NCI-H1105 treated with DMSO at 0.1 percent for 48 hours (cell line): ENCODE data around the gene GLOD4.
"Not testable (repeated sequence)": the region's sequence is repeated elsewhere in the genome, so short reads cannot be mapped to it uniquely, and the experiment has no call there.

Source experiments
- DNase-seq: peaks from one replicate; lab custom pipeline; 2025; lab: John Stamatoyannopoulos, UW

The GLOD4 gene

DNA sequence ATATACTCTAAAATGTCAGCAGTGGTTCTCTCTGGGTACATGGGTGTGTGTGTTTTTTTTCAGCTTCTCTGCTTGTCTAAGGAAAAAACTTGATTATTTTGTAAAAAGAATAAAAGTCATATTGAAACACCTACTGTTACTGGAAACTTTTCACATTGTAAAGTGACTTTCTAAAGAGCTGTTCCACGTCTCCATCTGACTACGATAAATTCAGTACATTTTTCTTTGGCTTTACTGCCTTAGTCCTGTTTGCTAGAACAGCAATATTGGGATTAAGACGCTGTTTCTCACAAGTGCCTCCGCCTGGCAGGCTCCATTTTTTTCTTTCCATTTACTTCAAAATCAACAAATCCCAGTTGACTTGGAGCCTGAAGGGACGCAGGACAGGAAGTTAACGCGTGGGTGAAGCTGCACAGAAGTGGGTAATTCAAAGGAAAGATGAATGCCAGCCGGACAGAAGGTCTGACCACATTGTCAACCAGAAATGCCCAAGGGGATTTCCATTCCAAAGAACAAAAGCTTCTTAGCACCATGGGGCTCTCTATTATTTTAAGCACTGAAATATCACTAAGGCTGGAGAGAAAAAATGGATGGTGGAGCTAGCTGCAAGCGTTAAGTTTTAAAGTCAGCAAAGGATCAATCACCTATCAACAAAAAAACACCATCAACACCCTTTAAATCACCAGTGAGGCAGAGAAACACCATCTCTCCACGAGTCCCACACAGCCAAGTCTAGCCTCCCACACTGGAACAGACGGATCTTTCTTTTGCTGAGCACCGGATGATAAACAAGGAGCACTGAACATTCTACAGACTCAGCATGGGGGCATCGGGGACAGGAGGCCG is 8.4 kb downstream of the GLOD4 start:
- DNase-seq = no peak

- no peak for DNase-seq
These were observed 9.1 kb downstream of the GLOD4 start for GRCh38 chr17:773016-773415.

DNA sequence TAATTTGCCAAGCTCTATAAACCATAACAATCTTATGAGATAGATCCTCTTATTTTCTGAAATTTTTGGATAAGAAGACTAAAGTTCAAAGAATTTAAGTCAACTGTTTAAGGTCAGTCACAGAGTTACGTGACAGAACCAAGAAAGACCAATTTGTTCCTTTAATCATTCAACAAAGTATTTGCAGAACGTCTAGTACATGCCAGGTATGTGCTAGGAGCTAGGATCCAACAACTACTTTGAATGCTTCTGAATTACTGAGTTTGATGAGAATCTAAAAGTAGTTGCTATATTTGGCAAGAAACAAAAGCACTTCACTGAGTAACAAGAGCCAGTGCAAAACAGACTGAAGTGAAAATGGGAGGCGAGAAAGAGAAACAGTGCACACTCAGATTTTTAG is 15.0 kb downstream of the GLOD4 start:
- no peak for DNase-seq

DNA sequence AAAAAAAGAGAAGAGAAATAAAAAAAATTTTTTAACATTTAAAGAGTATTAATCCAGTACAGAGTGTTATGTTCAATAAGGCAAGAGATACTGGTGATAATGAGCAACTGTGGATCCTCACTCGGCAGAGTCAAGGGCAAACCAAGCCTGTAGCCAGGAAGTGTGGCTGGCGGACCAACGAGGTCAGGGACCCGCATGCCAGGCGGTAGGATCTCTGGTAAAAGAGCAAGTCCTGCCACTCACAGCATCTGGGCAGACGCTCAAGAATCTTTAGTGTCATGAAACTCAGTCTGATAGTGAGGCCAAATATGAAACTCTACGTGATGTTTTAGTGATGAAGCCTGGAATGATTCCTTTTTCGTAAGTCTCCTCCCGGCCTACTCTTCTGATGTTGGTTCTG is 21.7 kb downstream of the GLOD4 start:
- DNase-seq = no peak

DNA sequence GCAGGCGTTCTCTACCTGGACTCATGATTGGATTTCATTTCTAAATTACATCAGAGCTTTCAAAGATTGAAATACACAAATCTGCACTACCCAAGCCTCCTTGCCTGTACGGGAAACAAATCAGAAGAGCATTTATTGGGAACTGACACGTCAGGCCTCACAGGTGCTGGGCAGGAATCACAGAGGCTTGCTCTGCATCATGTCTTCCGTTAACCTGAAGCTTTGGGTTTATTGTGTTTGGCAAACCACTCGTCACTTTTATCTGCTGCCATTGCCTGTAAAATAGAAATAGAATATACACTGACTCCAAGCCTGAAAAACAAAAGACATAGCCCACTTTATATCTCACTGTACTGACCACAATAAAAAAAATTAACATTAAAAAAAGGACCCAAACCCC is 22.1 kb downstream of the GLOD4 start:
- DNase-seq = no peak

- not testable (repeated sequence) for DNase-seq
These were observed 26.0 kb downstream of the GLOD4 start for GRCh38 chr17:756010-756567.

- not testable (repeated sequence) for DNase-seq
These were observed 26.6 kb downstream of the GLOD4 start for GRCh38 chr17:755319-755961.

- no peak for DNase-seq
These were observed 28.7 kb downstream of the GLOD4 start for GRCh38 chr17:753418-753817.

DNA sequence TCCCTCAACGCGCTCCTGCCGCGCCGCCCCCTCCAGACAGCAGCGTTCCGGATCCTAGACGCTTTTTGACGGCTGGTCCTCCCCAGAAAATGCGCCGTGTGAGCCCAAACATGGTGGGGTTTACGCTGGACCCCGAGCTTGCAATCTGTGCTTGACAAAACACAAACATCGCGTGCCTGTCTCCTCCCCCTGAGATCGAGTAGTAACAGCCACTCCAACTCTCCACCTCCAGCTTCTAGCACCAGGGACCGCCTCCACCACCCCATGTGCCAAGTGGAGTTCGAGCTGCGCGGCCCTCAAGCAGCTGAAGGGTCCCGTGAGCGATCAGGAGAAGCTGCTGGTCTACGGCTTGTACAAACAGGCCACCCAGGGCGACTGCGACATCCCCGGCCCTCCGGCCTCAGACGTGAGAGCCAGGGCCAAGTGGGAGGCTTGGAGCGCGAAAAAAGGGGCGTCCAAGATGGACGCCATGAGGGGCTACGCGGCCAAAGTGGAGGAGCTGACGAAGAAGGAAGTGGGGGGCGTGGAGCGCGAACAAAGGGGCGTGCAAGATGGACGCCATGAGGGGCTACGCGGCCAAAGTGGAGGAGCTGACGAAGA is 29.4 kb downstream of the GLOD4 start:
- peak; percentile 16 for DNase-seq

DNA sequence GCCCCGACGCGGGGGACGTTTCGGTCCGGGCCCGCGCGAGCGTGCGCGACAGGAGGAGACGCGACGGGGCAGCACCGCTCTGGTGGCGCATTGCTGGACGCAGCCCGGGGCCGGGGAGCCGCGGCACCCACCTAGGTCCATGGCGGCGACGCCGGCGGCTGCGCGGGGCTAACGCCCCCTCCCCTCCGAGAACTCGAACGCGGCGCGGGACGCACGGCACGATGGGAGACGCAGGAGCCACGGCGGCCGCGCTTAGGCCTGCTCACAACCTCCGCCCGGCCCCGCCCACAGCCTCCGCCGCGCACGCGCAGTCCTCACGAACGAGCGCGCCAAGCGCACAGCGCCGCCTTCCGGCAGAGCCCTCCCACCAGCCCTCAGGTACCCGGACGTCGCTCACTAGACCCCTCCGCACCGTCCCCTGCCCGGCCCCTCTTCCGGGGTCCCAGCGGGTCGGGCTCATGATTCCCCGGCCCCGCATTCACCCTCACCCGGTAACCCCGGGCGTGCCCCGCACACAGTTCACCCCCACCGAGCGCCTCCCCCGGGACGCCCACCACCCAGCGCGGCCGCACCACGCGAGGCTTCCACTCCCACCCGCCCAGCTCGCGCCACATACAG is 30.0 kb downstream of the GLOD4 start, which contains the start of gene GEMIN4:
GEMIN4 (minus strand) TSS at position 263 of the 618 bp plus-strand sequence; CDS start at position 141, 122 bp downstream.
- peak; percentile 69 for DNase-seq

DNA sequence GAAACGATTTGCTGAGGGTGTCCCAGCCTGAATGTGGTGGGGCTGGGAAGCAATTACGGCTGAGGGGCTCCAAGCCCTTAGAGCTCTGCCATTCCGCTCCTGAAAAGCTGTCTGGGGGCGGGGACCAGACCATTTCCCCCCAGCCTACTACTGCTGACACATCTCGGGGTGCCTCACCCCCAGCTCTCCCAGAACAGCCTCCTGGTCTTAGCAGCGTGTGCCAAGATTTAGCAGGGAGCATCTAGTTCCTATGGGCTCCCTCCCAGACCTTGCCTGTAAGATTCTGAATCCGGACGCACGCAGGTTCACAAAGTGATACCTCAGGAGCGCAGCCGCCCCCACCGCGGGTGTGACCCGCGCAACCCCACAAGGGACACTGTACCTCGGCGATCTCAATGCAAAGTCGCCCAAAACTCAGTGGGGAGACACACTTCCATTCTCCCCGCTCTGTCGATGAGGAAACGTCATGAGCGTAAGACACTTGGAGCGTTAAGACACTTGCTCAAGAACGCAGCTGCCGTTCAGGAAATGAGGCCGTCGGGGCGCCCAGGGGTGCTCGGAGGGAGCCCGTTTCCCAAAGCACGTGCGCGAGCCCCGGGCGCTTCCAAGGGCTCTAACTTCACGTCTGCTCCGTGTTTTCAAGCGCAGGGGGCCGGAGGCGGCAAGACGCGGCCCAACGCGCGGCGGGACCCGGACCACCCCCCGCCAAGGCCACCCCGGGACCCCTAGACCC is 30.6 kb downstream of the GLOD4 start:
- no peak for DNase-seq

DNA sequence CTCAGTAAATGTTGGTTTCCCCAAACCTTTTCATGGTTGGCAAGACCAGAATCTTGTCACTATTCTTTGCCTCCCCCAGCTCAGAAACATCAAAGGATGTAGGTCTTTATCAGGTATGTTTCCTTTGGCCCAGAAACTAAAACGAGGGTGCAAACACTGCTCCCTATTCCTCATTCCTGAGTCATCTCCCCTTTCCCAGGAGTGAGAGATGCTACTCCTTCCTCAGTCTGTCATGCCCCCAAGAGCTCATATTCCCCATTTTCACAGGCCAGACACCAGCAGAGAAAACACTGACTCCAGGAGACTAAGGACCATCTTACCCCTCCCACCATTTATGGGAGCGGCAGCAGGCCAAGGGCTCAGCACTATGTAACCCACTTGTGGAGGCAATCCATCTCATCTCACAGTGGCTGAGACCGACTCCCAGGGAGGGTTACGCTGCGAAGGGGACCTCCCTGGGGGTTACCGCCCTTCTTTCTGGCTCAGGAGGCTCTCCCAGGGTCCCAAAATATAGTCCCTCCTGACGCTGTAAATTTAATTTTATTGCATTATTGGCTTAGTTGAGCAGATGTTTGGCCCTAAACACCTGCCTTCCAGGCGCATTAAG is 31.5 kb downstream of the GLOD4 start:
- DNase-seq = no peak

GRCh38 chr17:749359-749758 is 32.7 kb downstream of the GLOD4 start:
- not testable (repeated sequence) for DNase-seq

GRCh38 chr17:748604-749003 is 33.5 kb downstream of the GLOD4 start:
- not testable (repeated sequence) for DNase-seq

GRCh38 chr17:746783-747629 is 35.1 kb downstream of the GLOD4 start:
- no peak for DNase-seq

DNA sequence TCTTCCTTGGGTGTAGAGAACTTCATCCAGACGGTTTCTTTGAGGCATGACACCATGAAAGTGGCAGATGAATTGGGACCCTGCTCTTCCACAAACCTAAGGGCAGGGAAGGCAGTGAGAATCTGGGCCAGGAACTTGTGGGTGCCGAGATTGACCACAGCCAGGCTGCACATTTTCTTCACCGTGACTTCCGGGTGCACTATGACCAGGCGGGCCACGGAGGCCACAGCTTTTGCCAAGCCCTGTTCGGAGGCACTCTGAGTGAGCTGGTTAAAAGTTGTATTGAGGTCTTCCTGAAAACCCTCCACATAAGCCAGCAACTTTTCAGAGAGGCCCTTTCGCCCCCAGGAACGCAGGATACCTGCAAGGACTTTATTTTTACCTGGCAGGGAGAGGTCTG is 35.9 kb downstream of the GLOD4 start:
- no peak for DNase-seq

DNA sequence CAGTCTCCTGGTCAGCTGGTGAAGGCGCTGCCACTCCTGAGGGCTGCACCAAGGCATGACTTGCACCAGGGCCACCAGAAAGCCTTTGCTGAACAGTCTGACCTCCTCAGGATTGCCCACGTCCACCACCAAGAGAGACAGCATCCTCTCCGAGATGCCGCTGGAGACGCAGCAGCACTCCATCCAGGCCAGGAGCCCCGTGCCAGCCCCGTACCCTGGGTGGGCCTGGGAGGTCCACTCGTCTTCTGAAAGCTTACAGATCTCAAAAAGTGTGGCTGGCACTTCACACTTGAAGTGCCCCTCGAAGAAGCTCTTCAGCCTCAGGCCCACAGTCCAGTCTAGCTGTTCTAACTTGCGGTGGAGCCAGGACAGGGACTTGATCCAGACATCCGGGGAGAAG is 36.7 kb downstream of the GLOD4 start:
- no peak for DNase-seq

DNA sequence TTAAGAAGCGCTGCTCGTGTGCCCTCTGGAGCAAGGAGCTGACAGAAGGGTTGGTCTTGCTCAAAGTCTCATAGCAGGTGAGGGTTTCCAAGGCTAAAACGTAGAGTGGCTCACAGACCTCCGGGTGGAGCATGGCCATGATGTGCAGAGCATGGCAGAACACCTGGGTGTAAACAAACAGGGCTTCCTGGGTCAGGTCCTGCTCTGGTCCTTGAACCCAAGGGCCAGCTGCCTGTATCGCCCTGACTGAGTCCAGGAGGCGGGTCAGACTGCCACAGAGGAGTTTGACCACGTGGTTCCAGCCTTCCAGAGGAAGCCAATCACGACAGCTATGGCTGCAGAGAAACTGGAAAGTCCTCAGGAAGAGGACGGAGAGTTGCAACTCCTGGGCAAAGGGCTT is 37.1 kb downstream of the GLOD4 start:
- no peak for DNase-seq

GRCh38 chr17:743139-743538 is 38.9 kb downstream of the GLOD4 start:
- no peak for DNase-seq

- no peak for DNase-seq
These were observed 39.8 kb downstream of the GLOD4 start for GRCh38 chr17:742147-742793.
